Lower leg skin (tissue), 4 donors: ENCODE data around the gene VPS13D. TPM values are rescaled to one million over a fixed set of nuclear protein-coding genes. Genes with fewer than 3 reads are reported as not detected.
"Not testable (repeated sequence)": the region's sequence is repeated elsewhere in the genome, so short reads cannot be mapped to it uniquely, and the experiment has no call there.

Experiments
- DNase-seq, 2 donors: peaks; one replicate each; pipeline ENCODE4 v3.0.0-alpha.2; 2019; ENCODE audit warnings: low spot score in 2 of 2
- H3K4me3 ChIP-seq: fragments of 200-600 bp; sonication (generic); 2 replicates; pipeline ENCODE4 v1.5.1; 2017; ENCODE audit warnings: mild to moderate bottlenecking, low read depth; ENCODE audit not compliant: poor library complexity, severe bottlenecking
- CTCF ChIP-seq, 3 donors: fragments of 450-650 bp; IDR thresholded peaks; one replicate each; pipeline ENCODE4 v1.5.1; 2016; ENCODE audit warnings: antibody characterized with exemption in 3 of 3, mild to moderate bottlenecking in 3 of 3, moderate library complexity in 2 of 3
- POLR2A ChIP-seq, 2 donors: fragments of 450-650 bp; IDR thresholded peaks; one replicate each; pipeline ENCODE4 v1.6.1; 2016 to 2017; ENCODE audit warnings: antibody characterized with exemption in 2 of 2, mild to moderate bottlenecking in 1 of 2, moderate library complexity in 1 of 2
- WGBS, 2 donors: methylation state at CpG; one replicate each; pipeline ENCODE4 v1.1.5; 2018; 5-methylcytosine and 5-hydroxymethylcytosine counted together
- intact Hi-C: fragments of 100-400 bp; cut with DNase I; formaldehyde crosslinking; loops from one replicate; pipeline ENCODE4 v1.15.0; 2023; ENCODE audit warnings: low total_unique reads
- total RNA-seq, 4 donors: library from RNA; depleted of rRNA; stranded (reverse); fragments of >200 nt; gene quantifications; one replicate each; pipeline ENCODE4 v1.1.0, GENCODE V29; 2016

VPS13D gene
- total RNA-seq, 4 donors from 2014 or later, result 96.5 to 200 (median 116) TPM

- 81 to 90% methylated on average over 3 of the region's 3 CpGs for WGBS, 2 donors
- DNase-seq, result no peak
- no peak overlapping the region for H3K4me3 ChIP-seq
- intact Hi-C loops, result loop anchor here (5.0 kb wide), 1 partner anchor 82 kb away; no protein-coding TSS in a partner anchor
- TF ChIP-seq POLR2A (IDR thresholded peaks at IDR 0.05) (no peak), CTCF (IDR thresholded peaks at IDR 0.05) (no peak)
Observed at GRCh38 chr1:12209495-12209832, 20.4 kb upstream of the VPS13D start.

- intact Hi-C loops, result no loop called here
- H3K4me3 ChIP-seq, result no peak overlapping the region
- TF ChIP-seq POLR2A (IDR thresholded peaks at IDR 0.05) (no peak), CTCF (IDR thresholded peaks at IDR 0.05) (no peak)
- DNase-seq, result no peak
- 87 to 88% methylated on average over 12 of the region's 12 CpGs for WGBS, 2 donors
Observed at GRCh38 chr1:12215118-12215961, 14.5 kb upstream of the VPS13D start.

DNA sequence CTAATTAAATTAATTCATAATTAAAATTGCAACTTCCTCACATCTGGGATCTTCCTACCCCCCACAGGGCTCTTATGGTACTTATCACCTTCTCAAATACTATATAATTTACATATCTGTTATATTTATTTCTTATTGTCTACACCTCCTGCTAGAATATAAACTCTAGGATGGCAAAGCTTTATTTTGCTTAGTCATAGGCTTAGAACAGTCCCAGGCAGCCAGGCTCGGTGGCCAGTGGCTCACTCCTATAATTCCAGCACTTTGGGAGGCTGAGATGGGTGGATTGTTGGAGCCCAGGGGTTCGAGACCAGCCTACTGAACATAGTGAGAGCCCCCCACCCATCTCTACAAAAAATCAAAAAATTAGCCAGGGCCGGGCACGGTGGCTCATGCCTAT is 10.0 kb upstream of the VPS13D start:
- TF ChIP-seq CTCF (IDR thresholded peaks at IDR 0.05) (no peak), POLR2A (IDR thresholded peaks at IDR 0.05) (no peak)
- WGBS, 2 donors, result 84 to 91% methylated on average over 4 of the region's 4 CpGs
- intact Hi-C loops, result loop anchor here (5.0 kb wide), 1 partner anchor 1248 kb away; no protein-coding TSS in a partner anchor
- DNase-seq, result no peak
- no peak overlapping the region for H3K4me3 ChIP-seq

- H3K4me3 ChIP-seq, result no peak overlapping the region
- intact Hi-C loops, result loop anchor here (5.0 kb wide), 1 partner anchor 1246 kb away; no protein-coding TSS in a partner anchor
- no peak for DNase-seq
- 48 to 50% methylated on average over 2 of the region's 2 CpGs for WGBS, 2 donors
- no peak for TF ChIP-seq POLR2A (IDR thresholded peaks at IDR 0.05)
- no peak for TF ChIP-seq CTCF (IDR thresholded peaks at IDR 0.05)
Observed at GRCh38 chr1:12220890-12221289, 8.9 kb upstream of the VPS13D start.

GRCh38 chr1:12222700-12223099 is 7.1 kb upstream of the VPS13D start:
- 100% methylated on average over 1 of the region's 1 CpG for WGBS, 2 donors
- not testable (repeated sequence) for DNase-seq, H3K4me3 ChIP-seq
- intact Hi-C loops, result loop anchor here (5.0 kb wide), 1 partner anchor 1245 kb away; no protein-coding TSS in a partner anchor

DNA sequence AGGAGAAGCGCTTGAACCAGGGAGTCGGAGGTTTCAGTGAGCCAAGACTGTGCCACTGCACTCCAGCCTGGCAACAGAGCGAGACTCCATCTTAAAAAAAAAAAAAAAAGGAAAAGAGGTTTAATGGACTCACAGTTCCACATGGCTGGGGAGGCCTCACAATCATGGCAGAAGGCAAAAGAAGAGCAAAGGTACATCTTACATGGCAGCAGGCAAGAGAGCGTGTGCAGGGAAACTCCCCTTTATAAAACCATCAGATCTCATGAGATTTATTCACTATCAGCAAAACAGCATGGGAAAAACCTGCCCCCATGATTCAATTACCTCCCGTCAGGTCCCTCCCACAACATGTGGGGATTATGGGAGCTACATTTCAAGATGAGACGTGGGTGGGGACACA is 5.7 kb upstream of the VPS13D start:
- 86 to 89% methylated on average over 6 of the region's 6 CpGs for WGBS, 2 donors
- not testable (repeated sequence) for DNase-seq, H3K4me3 ChIP-seq
- intact Hi-C loops, result loop anchor here (5.0 kb wide), 1 partner anchor 1243 kb away; no protein-coding TSS in a partner anchor

GRCh38 chr1:12228979-12229378 is 851 bp upstream of the VPS13D start:
- TF ChIP-seq CTCF (IDR thresholded peaks at IDR 0.05) (no peak), POLR2A (IDR thresholded peaks at IDR 0.05) (no peak)
- H3K4me3 ChIP-seq, result no peak overlapping the region
- no peak for DNase-seq
- WGBS, 2 donors, result 85 to 90% methylated on average over 7 of the region's 7 CpGs
- intact Hi-C loops, result no loop called here
